Prostate gland (tissue), 2 donors: ENCODE data around the gene KNOP1.

ENCODE experiments used
- POLR2A ChIP-seq: fragments of 450-650 bp; IDR thresholded peaks from one replicate; pipeline ENCODE4 v1.6.1; 2016; ENCODE audit warnings: antibody characterized with exemption, mild to moderate bottlenecking
- TF ChIP-seq, protein P1 (sequence below), 4 experiments: fragments of 200-600 bp in 2 of 4; fragments of 450-650 bp in 2 of 4; sonication (generic) in 2 of 4; IDR thresholded peaks; 1 replicate in 3 of 4; 2 replicates in 1 of 4; pipeline ENCODE4 v1.5.1; 2016 to 2019; ENCODE audit warnings: antibody characterized with exemption in 4 of 4, mild to moderate bottlenecking in 2 of 4, moderate library complexity in 2 of 4

DNA sequence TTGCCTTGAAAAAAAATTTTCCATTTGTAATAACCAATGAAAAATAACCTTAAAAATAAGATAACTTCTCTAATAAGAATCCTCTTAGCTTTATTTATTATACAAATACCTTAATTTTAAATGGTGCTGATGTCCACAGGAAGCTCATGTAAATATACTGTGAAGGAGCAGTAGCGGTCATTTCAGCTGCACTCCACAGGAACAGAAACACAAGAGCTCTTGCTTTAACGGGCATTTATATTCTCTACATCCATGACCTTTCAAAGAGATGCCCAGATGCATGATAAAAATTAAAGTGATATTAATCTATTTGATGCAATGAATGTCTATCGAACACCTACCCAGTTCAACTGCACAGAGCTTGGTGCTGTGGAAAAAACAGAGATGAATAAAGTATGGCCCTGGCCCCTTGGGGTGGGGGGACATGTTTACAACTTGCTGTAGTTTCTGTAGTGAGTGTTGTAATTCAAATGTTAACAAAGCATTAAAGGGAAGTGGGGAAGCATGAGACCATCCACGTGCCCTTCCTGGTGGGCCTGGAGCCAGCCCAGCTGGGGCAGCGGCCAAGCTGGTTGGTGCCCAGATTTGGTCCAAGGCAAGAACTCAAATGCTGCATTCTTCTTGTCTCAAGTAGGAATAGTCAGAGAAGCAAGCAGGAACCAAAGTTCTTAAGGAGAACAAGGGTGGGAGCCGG is 48.0 kb upstream of the KNOP1 start:
- no peak for TF ChIP-seq POLR2A
- TF ChIP-seq, protein P1, sequence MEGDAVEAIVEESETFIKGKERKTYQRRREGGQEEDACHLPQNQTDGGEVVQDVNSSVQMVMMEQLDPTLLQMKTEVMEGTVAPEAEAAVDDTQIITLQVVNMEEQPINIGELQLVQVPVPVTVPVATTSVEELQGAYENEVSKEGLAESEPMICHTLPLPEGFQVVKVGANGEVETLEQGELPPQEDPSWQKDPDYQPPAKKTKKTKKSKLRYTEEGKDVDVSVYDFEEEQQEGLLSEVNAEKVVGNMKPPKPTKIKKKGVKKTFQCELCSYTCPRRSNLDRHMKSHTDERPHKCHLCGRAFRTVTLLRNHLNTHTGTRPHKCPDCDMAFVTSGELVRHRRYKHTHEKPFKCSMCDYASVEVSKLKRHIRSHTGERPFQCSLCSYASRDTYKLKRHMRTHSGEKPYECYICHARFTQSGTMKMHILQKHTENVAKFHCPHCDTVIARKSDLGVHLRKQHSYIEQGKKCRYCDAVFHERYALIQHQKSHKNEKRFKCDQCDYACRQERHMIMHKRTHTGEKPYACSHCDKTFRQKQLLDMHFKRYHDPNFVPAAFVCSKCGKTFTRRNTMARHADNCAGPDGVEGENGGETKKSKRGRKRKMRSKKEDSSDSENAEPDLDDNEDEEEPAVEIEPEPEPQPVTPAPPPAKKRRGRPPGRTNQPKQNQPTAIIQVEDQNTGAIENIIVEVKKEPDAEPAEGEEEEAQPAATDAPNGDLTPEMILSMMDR (IDR thresholded peaks at IDR 0.05): no peak
